A549 (cell line): ENCODE results near the gene ICAM5. TPM values are rescaled to one million over a fixed set of nuclear protein-coding genes. Genes with fewer than 3 reads are reported as not detected.
A peak's percentile ranks its signal among the peaks of the same experiment; 100 is the strongest.

Experiments
- ATAC-seq, 2 experiments: fragments of 200-7000 bp in 1 of 2; fragments of >200 bp in 1 of 2; cut with Nextera tagmentation in 1 of 2; cut with Tn5 transposase in 1 of 2; 3 replicates each; pipeline versions ENCODE4 v1.8.0 to v1.9.1; 2018 to 2020; ENCODE audit warnings: mild to moderate bottlenecking in 1 of 2, moderate library complexity in 1 of 2
- CTCF ChIA-PET: fragments of 300-600 bp; sonication (Branson Sonifier 250); formaldehyde crosslinking; extraction: SDS; loops from one replicate; lab custom pipeline; 2021; ENCODE audit warnings: antibody characterized with exemption, inconsistent platforms; lab: Yijun Ruan, JAX
- POLR2A ChIA-PET: fragments of 350-600 bp; formaldehyde crosslinking; extraction: SDS; loops from one replicate; lab custom pipeline; 2021; ENCODE audit warnings: antibody characterized with exemption, inconsistent platforms; lab: Yijun Ruan, JAX
- DNase-seq, 2 experiments: peaks; one replicate each; pipeline versions ENCODE4 v3.0.0 to v3.0.0-alpha.2; 2011 to 2016; ENCODE audit warnings: low read depth in 1 of 2, low spot score in 1 of 2
- FAIRE-seq: peaks from 2 replicates; lab custom pipeline; 2011; peaks lifted over from hg19 to GRCh38; lab: Jason Lieb, UNC
- H3K27ac ChIP-seq, 2 experiments: fragments of >200 bp; sonication (Bioruptor Twin); formaldehyde crosslinking; 3 replicates each; pipeline ENCODE4 v1.5.1; 2016 to 2017
- H3K4me1 ChIP-seq: fragments of >200 bp; sonication (Bioruptor Twin); formaldehyde crosslinking; 3 replicates; pipeline ENCODE4 v1.6.1; 2016
- H3K4me2 ChIP-seq: fragments of >200 bp; sonication (Bioruptor Twin); formaldehyde crosslinking; 3 replicates; pipeline ENCODE4 v1.6.1; 2016
- H3K4me3 ChIP-seq: fragments of >200 bp; sonication (Bioruptor Twin); formaldehyde crosslinking; 3 replicates; pipeline ENCODE4 v1.5.1; 2016
- H3K9me3 ChIP-seq: fragments of >200 bp; sonication (Bioruptor Twin); formaldehyde crosslinking; 3 replicates; pipeline ENCODE4 v1.6.1; 2016
- ATOH8 ChIP-seq: fragments of 250-450 bp; sonication (Bioruptor Pico); IDR thresholded peaks from 2 replicates; pipeline ENCODE4 v1.5.0; 2020; ENCODE audit warnings: low read depth, mild to moderate bottlenecking, moderate library complexity
- BCL3 ChIP-seq: fragments of >200 bp; sonication (Bioruptor Twin); formaldehyde crosslinking; IDR thresholded peaks from 3 replicates; pipeline ENCODE4 v1.6.1; 2016
- CBX2 ChIP-seq: fragments of 200-600 bp; sonication (generic); IDR thresholded peaks from 2 replicates; pipeline ENCODE4 v1.6.1; 2016; ENCODE audit warnings: low read depth, mild to moderate bottlenecking, borderline replicate concordance
- CBX8 ChIP-seq: fragments of 200-600 bp; sonication (generic); IDR thresholded peaks from 2 replicates; pipeline ENCODE4 v1.6.1; 2016
- E2F6 ChIP-seq: IDR thresholded peaks from 2 replicates; pipeline ENCODE4 v1.6.1; 2012; ENCODE audit warnings: low read depth, borderline replicate concordance
- ELK1 ChIP-seq: fragments of 150-350 bp; IDR thresholded peaks from 2 replicates; pipeline ENCODE4 v1.6.1; 2014; ENCODE audit warnings: low read depth, mild to moderate bottlenecking, low read length
- FOSL2 ChIP-seq, 2 experiments: fragments of 450-650 bp in 1 of 2; fragments of >200 bp in 1 of 2; sonication (Bioruptor Twin) in 1 of 2; formaldehyde crosslinking; IDR thresholded peaks; 2 replicates each; pipeline versions ENCODE4 v1.5.0 to v1.6.1; 2016 to 2020; ENCODE audit warnings: mild to moderate bottlenecking in 1 of 2, moderate library complexity in 1 of 2
- GATA3 ChIP-seq: IDR thresholded peaks from 2 replicates; pipeline ENCODE4 v1.6.1; 2012; ENCODE audit warnings: borderline replicate concordance
- JUN ChIP-seq, 2 experiments: fragments of >200 bp; sonication (Bioruptor Twin); formaldehyde crosslinking; IDR thresholded peaks; 2 replicates in 1 of 2; 3 replicates in 1 of 2; pipeline ENCODE4 v1.6.1; 2016 to 2017
- MAFK ChIP-seq: fragments of 450-650 bp; IDR thresholded peaks from 2 replicates; pipeline ENCODE4 v1.6.1; 2014; ENCODE audit not compliant: partially characterized antibody
- MAX ChIP-seq: IDR thresholded peaks from 2 replicates; pipeline ENCODE4 v1.6.1; 2012
- PHF8 ChIP-seq: fragments of 200-600 bp; sonication (generic); IDR thresholded peaks from 2 replicates; pipeline ENCODE4 v1.6.1; 2016; ENCODE audit warnings: low read depth, mild to moderate bottlenecking, antibody characterized with exemption, moderate library complexity, borderline replicate concordance
- RARB ChIP-seq: fragments of 250-450 bp; sonication (Bioruptor Pico); IDR thresholded peaks from 2 replicates; pipeline ENCODE4 v1.8.0; 2021; ENCODE audit warnings: mild to moderate bottlenecking, moderate library complexity
- SREBF2 ChIP-seq: fragments of 450-650 bp; IDR thresholded peaks from 2 replicates; pipeline ENCODE4 v1.6.1; 2014; ENCODE audit warnings: mild to moderate bottlenecking, moderate library complexity
- TP53 ChIP-seq: fragments of 250-450 bp; sonication (Bioruptor Pico); IDR thresholded peaks from 2 replicates; pipeline ENCODE4 v1.5.0; 2021; ENCODE audit warnings: mild to moderate bottlenecking, moderate library complexity
- USF2 ChIP-seq: fragments of 450-650 bp; IDR thresholded peaks from 2 replicates; pipeline ENCODE4 v1.6.1; 2014; ENCODE audit warnings: antibody characterized with exemption
- ZC3H11A ChIP-seq: fragments of 450-650 bp; IDR thresholded peaks from 2 replicates; pipeline ENCODE4 v1.6.1; 2014; ENCODE audit warnings: antibody characterized with exemption, mild to moderate bottlenecking
- WGBS: methylation state at CpG from one replicate; pipeline ENCODE4 v1.1.6; 2017; ENCODE audit errors: missing lambda C conversion rate; 5-methylcytosine and 5-hydroxymethylcytosine counted together
- polyA plus RNA-seq, 4 experiments: library from polyadenylated mRNA; depleted of rRNA in 3 of 4; stranded (reverse); fragments of >200 nt; fragmentation: RNase III in 1 of 4; extraction: RNeasy Plus Mini Kit Qiagen cat#74134 plus additional on column Dnase treatment in 1 of 4; gene quantifications; 2 replicates in 3 of 4; 3 replicates in 1 of 4; pipeline ENCODE4 v1.2.3, GENCODE V29; 2011 to 2017

Gene ICAM5
- polyA plus RNA-seq, 2 of the 4 experiments (the other 2 are of a cell fraction) = 0.35 to 0.77 TPM

- 83% methylated on average over 20 of the region's 59 CpGs for WGBS
- TF ChIP-seq TP53 (CRISPR knock-in tag) (no peak), CBX8 (no peak), ELK1 (no peak), CBX2 (no peak), SREBF2 (no peak), FOSL2 (IDR thresholded peaks at IDR 0.05) (no peak), FOSL2 (CRISPR knock-in tag; IDR thresholded peaks at IDR 0.05) (no peak), PHF8 (no peak), RARB (CRISPR knock-in tag) (no peak), MAFK (no peak)
- TF ChIP-seq, all 56 proteins: peak for 0
- 0 out of 6 replicates have a peak within 1 kb of the TSS, but pooled peaks of 1 of the 2 experiments have one; percentile 5 for H3K27ac ChIP-seq
- no peak within 1 kb of the TSS for H3K4me3 ChIP-seq
- FAIRE-seq (no peak), DNase-seq (no peak), ATAC-seq (no peak)
- no peak within 1 kb of the TSS for H3K4me2 ChIP-seq
- CTCF ChIA-PET = interaction anchor here (0.9 to 2.5 kb wide), 6 partner anchors 15 to 104 kb away, joined by 3 to 10 read pairs (median 4); partner anchors contain the start of gene TYK2
- POLR2A ChIA-PET = no interaction called here
- no peaks in the 10 kb centered on the region for H3K9me3 ChIP-seq
- H3K4me1 ChIP-seq = peaks cover 23% of the 10 kb centered on the region
These were observed 2.7 kb upstream of the ICAM5 start, which contains the start of gene ICAM4 for GRCh38 chr19:10286803-10287737. TSS of gene ICAM4 (plus strand) at chr19:10286955. CDS start at chr19:10287013, 58 bp downstream.

- CTCF ChIA-PET = interaction anchor here (0.6 to 1.4 kb wide), 8 partner anchors 17 to 127 kb away, joined by 3 to 7 read pairs (median 3); partner anchors contain the start of gene ICAM1
- TF ChIP-seq ELK1 = no peak
- TF ChIP-seq JUN (IDR thresholded peaks at IDR 0.05) = no peak
- TF ChIP-seq BCL3 = no peak
- Histone ChIP-seq H3K9me3 (no peaks in the 10 kb centered on the region), H3K4me2 (peak overlapping the region; percentile 97), H3K4me1 (peaks cover 16% of the 10 kb centered on the region), H3K27ac (peak overlapping the region; percentile 48 to 81), H3K4me3 (peak overlapping the region; percentile 52)
- POLR2A ChIA-PET = interaction anchor here (0.5 to 2.0 kb wide), 4 partner anchors 18 to 92 kb away, joined by 6 to 10 read pairs (median 7); partner anchors contain the start of genes ICAM1, RAVER1 and TYK2
- peak; percentile 62 to 76; a peak in 5 of 6 replicates for ATAC-seq
- no peak for FAIRE-seq
- WGBS = 9% methylated on average over 9 of the region's 23 CpGs
- peak; percentile 75 to 85 for DNase-seq
These were observed 1.0 kb upstream of the ICAM5 start for GRCh38 chr19:10288662-10289166.

GRCh38 chr19:10289167-10289835 lies 451 bp upstream of the ICAM5 start:
- Histone ChIP-seq H3K27ac (peak overlapping the region; percentile 48 to 81), H3K4me1 (peaks cover 16% of the 10 kb centered on the region)

More at GRCh38 chr19:10289167-10289835, 451 bp upstream of the ICAM5 start:
- Histone ChIP-seq H3K4me3 (peak overlapping the region; percentile 52), H3K9me3 (no peaks in the 10 kb centered on the region), H3K4me2 (peak overlapping the region; percentile 97)
- ChIA-PET CTCF (interaction anchor here (0.6 to 1.4 kb wide), 12 partner anchors 18 to 127 kb away, joined by 3 to 7 read pairs (median 3); partner anchors contain the start of gene ICAM1), POLR2A (interaction anchor here (0.6 to 2.0 kb wide), 6 partner anchors 18 to 183 kb away, joined by 3 to 7 read pairs (median 5); partner anchors contain the start of genes ICAM1, PPAN, RAVER1 and TYK2)
- DNase-seq = peak in 1 of 2 experiments; percentile 71
- TF ChIP-seq USF2 (peak; percentile 71), ATOH8 (CRISPR knock-in tag) (0 out of 2 replicates have a peak, but pooled peaks have one; percentile 54), GATA3 (no peak), MAX (peak; percentile 90), FOSL2 (IDR thresholded peaks at IDR 0.05) (no peak), FOSL2 (CRISPR knock-in tag; IDR thresholded peaks at IDR 0.05) (no peak), E2F6 (peak; percentile 89), ZC3H11A (no peak)
- WGBS = 2% methylated on average over 19 of the region's 50 CpGs
- peak; percentile 48 to 52 for ATAC-seq
- no peak for FAIRE-seq
